ENCODE results near the gene SMC3.
"Not testable (repeated sequence)": the region's sequence is repeated elsewhere in the genome, so short reads cannot be mapped to it uniquely, and the experiment has no call there.

SMC3 gene

GRCh38 chr10:110527731-110528171 is 39.7 kb upstream of the SMC3 start:
- TF ChIP-seq TSHZ2 (CRISPR knock-in tag; IDR thresholded peaks at IDR 0.05) (no peak), POU6F1 (CRISPR knock-in tag; IDR thresholded peaks at IDR 0.05; ENCODE audit: borderline replicate concordance, low read depth) (no peak), OSR1 (CRISPR knock-in tag; IDR thresholded peaks at IDR 0.05) (no peak), ZNF565 (CRISPR knock-in tag; conservative IDR thresholded peaks at IDR 0.05; ENCODE audit: low read depth) (no peak), PPARA (CRISPR knock-in tag; IDR thresholded peaks at IDR 0.05; ENCODE audit: borderline replicate concordance) (no peak)
- peak; percentile 46 for ATAC-seq

- ATAC-seq, result peak; percentile 8; the same call in 1 of the 3 replicates
- TF ChIP-seq ARNTL (CRISPR knock-in tag; IDR thresholded peaks at IDR 0.05; ENCODE audit: borderline replicate concordance, low read depth) (no peak), POU6F1 (CRISPR knock-in tag; IDR thresholded peaks at IDR 0.05; ENCODE audit: borderline replicate concordance, low read depth) (no peak), ISL1 (CRISPR knock-in tag; IDR thresholded peaks at IDR 0.05) (no peak), ZNF565 (CRISPR knock-in tag; conservative IDR thresholded peaks at IDR 0.05; ENCODE audit: low read depth) (no peak), GLIS3 (CRISPR knock-in tag; IDR thresholded peaks at IDR 0.05) (no peak), RARB (CRISPR knock-in tag; IDR thresholded peaks at IDR 0.05) (no peak), OSR1 (CRISPR knock-in tag; IDR thresholded peaks at IDR 0.05) (no peak), TOX (CRISPR knock-in tag; IDR thresholded peaks at IDR 0.05; ENCODE audit: borderline replicate concordance) (no peak), ZNF8 (CRISPR knock-in tag; IDR thresholded peaks at IDR 0.05) (no peak), BACH2 (CRISPR knock-in tag; IDR thresholded peaks at IDR 0.05; ENCODE audit: borderline replicate concordance) (no peak), TCF4 (CRISPR knock-in tag; IDR thresholded peaks at IDR 0.05; ENCODE audit: borderline replicate concordance) (no peak), ESRRG (CRISPR knock-in tag; IDR thresholded peaks at IDR 0.05) (no peak), CREB5 (CRISPR knock-in tag; IDR thresholded peaks at IDR 0.05; ENCODE audit: low read depth) (no peak), ZC3H10 (CRISPR knock-in tag; IDR thresholded peaks at IDR 0.05) (no peak), ZFP30 (CRISPR knock-in tag; IDR thresholded peaks at IDR 0.05) (no peak), CSRNP3 (CRISPR knock-in tag; IDR thresholded peaks at IDR 0.05) (no peak), TSHZ2 (CRISPR knock-in tag; IDR thresholded peaks at IDR 0.05) (no peak), ZNF70 (CRISPR knock-in tag; IDR thresholded peaks at IDR 0.05) (no peak), ZFP3 (CRISPR knock-in tag; IDR thresholded peaks at IDR 0.05) (no peak)
Measured at GRCh38 chr10:110528224-110528996, 39.1 kb upstream of the SMC3 start.

GRCh38 chr10:110528997-110529524 is 38.4 kb upstream of the SMC3 start:
- ATAC-seq, result not testable (repeated sequence)
